ENCODE data around the gene OR2AK2.

Gene OR2AK2

GRCh38 chr1:248013229-248013710, 48.2 kb downstream of the OR2AK2 start, which contains the start of gene OR2L5:
Gene OR2L5 (plus strand): TSS chr1:248013660. CDS start chr1:248021948, 8,288 bp downstream.
- no peak within 1 kb of the TSS for H2AFZ ChIP-seq (ENCODE audit: low read length)
- no peaks in the 10 kb centered on the region for H3K36me3 ChIP-seq (ENCODE audit: insufficient read depth, low read length)
- H3K9me2 ChIP-seq (replicated peaks; ENCODE audit: low read depth, low read length) = no peaks in the 10 kb centered on the region
- H3K4me3 ChIP-seq (ENCODE audit: low read length, poor library complexity, severe bottlenecking) = no peak within 1 kb of the TSS
- no peaks in the 10 kb centered on the region for H4K20me1 ChIP-seq (ENCODE audit: insufficient read depth, low read length, poor library complexity, severe bottlenecking)
- H3F3A ChIP-seq (ENCODE audit: low read depth) = no peaks in the 10 kb centered on the region
- H3K9me3 ChIP-seq (ENCODE audit: insufficient read depth, low read depth, low read length) = 0 out of 2 replicates have a peak, but pooled peaks cover 3% of the 10 kb centered on the region
- no peak within 1 kb of the TSS for H3K4me2 ChIP-seq (ENCODE audit: low read depth, low read length, poor library complexity, severe bottlenecking)
- no peaks in the 10 kb centered on the region for H3K27me3 ChIP-seq (ENCODE audit: insufficient read depth, low read length, poor library complexity, severe bottlenecking)
- TF ChIP-seq, protein P1, sequence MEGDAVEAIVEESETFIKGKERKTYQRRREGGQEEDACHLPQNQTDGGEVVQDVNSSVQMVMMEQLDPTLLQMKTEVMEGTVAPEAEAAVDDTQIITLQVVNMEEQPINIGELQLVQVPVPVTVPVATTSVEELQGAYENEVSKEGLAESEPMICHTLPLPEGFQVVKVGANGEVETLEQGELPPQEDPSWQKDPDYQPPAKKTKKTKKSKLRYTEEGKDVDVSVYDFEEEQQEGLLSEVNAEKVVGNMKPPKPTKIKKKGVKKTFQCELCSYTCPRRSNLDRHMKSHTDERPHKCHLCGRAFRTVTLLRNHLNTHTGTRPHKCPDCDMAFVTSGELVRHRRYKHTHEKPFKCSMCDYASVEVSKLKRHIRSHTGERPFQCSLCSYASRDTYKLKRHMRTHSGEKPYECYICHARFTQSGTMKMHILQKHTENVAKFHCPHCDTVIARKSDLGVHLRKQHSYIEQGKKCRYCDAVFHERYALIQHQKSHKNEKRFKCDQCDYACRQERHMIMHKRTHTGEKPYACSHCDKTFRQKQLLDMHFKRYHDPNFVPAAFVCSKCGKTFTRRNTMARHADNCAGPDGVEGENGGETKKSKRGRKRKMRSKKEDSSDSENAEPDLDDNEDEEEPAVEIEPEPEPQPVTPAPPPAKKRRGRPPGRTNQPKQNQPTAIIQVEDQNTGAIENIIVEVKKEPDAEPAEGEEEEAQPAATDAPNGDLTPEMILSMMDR (conservative IDR thresholded peaks at IDR 0.05; ENCODE audit: low read length) = no peak
- no peak within 1 kb of the TSS for H3K9ac ChIP-seq (ENCODE audit: low read depth, low read length, poor library complexity, severe bottlenecking)
- H3K4me1 ChIP-seq (ENCODE audit: insufficient read depth, low read length, poor library complexity, severe bottlenecking) = no peaks in the 10 kb centered on the region
- no peaks in the 10 kb centered on the region for H3K79me2 ChIP-seq (ENCODE audit: insufficient read depth, low read length)

DNA sequence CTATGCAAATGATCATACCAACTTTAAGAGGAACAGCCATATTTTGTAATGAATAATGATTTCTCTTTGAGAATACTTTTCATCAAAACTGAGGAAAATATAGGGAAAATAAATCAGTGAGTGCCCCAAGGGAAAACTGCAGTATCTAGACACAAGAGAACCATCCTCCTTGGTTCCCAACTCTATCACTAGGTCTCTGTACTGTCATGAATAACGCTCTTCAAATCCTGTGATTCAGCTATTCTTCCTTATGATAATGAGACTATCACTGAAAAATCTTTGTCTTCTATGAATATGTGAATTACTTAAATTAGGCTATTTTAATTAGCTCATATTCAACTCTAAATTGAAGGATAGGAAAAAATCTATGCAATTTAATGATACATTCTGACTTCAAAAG, 50.8 kb downstream of the OR2AK2 start:
- TF ChIP-seq, protein P1 (conservative IDR thresholded peaks at IDR 0.05; ENCODE audit: low read length) = no peak
- no peak for TF ChIP-seq EZH2phosphoT487 (IDR thresholded peaks at IDR 0.05; ENCODE audit: borderline replicate concordance)
- H3F3A ChIP-seq (ENCODE audit: low read depth) = no peaks in the 10 kb centered on the region
- H3K9me3 ChIP-seq (ENCODE audit: insufficient read depth, low read depth, low read length) = no peaks in the 10 kb centered on the region
- H3K9me2 ChIP-seq (replicated peaks; ENCODE audit: low read depth, low read length) = no peaks in the 10 kb centered on the region
- H3K4me1 ChIP-seq (ENCODE audit: insufficient read depth, low read length, poor library complexity, severe bottlenecking) = no peaks in the 10 kb centered on the region
- H3K9ac ChIP-seq (ENCODE audit: low read depth, low read length, poor library complexity, severe bottlenecking) = no peak overlapping the region
- H3K27me3 ChIP-seq (ENCODE audit: insufficient read depth, low read length, poor library complexity, severe bottlenecking) = no peaks in the 10 kb centered on the region
- no peaks in the 10 kb centered on the region for H3K36me3 ChIP-seq (ENCODE audit: insufficient read depth, low read length)
- no peaks in the 10 kb centered on the region for H4K20me1 ChIP-seq (ENCODE audit: insufficient read depth, low read length, poor library complexity, severe bottlenecking)
- no peaks in the 10 kb centered on the region for H3K79me2 ChIP-seq (ENCODE audit: insufficient read depth, low read length)
- no peak overlapping the region for H2AFZ ChIP-seq (ENCODE audit: low read length)
- H3K4me3 ChIP-seq (ENCODE audit: low read length, poor library complexity, severe bottlenecking) = no peak overlapping the region
- H3K4me2 ChIP-seq (ENCODE audit: low read depth, low read length, poor library complexity, severe bottlenecking) = no peak overlapping the region

Data from Loucy (cell line).